ENCODE results near the gene ATP2B3.
"Not testable (repeated sequence)": the region's sequence is repeated elsewhere in the genome, so short reads cannot be mapped to it uniquely, and the experiment has no call there.

Gene ATP2B3

GRCh38 chrX:153598541-153599191, 81.2 kb downstream of the ATP2B3 start, which contains the start of gene CCNQ:
CCNQ (minus strand) TSS chrX:153599139; CDS start chrX:153599073, 66 bp downstream.
- peak; percentile 16 for DNase-seq

DNA sequence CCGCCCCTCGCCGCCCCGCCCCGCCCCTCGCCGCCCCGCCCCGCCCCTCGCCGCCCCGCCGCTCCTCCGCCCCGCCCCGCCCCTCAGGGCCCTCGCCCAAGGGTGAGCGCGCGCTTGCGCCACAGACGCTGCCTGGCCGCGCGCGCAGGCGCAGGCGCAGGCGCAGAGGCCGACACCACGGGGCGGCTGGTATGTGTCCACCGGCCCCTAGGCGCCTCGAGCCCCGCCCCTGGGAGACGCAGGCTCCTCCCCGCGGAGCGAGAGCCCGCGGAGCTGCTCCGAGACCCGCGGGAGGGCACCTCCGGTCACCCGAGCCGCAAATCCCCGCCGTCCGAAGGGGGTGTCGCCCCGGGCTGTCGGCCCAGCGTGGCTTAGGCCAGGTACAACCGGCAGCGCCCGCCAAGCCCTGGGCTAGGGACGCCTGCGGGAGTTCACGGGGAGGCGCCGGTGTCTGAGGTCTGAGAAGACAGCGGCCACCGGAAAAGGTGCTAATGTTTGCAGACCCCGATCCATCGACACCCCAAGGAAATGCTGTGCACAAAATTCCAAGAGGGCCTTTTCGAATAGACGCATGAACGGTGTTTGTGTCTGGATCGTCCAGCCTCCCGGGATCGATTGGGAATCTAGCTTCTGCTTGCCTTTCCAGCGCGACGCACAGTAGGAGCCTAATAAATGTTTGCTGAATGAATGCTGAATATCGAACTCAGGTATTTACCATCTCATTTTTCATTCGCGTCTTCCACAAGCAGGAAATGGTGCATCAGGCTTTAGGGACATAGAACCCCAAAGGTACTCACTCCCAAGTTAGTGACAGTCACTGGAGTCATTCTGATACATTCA, 82.0 kb downstream of the ATP2B3 start:
- DNase-seq, result peak; percentile 88

DNA sequence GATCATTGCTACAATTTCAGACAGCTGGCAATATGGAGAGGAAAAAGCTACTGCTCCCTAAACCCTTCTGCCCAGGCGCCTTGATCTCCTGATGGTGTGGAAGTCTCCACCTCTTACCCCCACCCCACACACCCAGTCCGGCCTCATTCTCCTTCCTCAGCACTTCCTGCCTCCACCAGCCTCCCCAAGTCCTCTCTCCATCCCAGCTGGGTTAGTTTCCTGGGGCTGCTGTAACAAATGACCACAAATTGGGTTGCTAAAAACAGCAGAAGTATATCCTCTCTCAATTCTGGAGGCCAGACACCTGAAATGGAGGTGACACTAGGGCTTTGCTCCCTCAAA, 82.6 kb downstream of the ATP2B3 start:
- DNase-seq, result no peak

GRCh38 chrX:153600921-153601320, 83.5 kb downstream of the ATP2B3 start:
- DNase-seq, result no peak

GRCh38 chrX:153601511-153602110, 84.2 kb downstream of the ATP2B3 start:
- DNase-seq, result no peak

DNA sequence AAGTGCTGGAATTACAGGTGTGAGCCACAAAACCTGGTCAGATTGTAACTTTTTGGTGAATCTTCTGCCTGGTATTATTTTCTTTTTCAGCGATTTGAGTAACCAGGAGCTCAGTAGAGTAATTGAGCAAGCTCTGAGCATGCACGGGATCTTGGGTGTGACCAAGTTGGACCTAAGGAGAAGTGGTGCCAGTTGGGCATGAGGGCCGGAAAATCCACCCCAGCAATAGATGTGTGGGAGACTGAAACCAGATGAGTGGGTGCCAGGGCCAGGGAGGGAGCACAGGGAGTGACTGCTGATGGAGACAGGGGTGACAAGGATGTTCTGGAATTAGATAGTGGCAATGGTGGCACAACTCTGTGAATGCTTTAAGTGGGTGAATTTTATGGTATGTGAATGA, 85.2 kb downstream of the ATP2B3 start:
- no peak for DNase-seq

DNA sequence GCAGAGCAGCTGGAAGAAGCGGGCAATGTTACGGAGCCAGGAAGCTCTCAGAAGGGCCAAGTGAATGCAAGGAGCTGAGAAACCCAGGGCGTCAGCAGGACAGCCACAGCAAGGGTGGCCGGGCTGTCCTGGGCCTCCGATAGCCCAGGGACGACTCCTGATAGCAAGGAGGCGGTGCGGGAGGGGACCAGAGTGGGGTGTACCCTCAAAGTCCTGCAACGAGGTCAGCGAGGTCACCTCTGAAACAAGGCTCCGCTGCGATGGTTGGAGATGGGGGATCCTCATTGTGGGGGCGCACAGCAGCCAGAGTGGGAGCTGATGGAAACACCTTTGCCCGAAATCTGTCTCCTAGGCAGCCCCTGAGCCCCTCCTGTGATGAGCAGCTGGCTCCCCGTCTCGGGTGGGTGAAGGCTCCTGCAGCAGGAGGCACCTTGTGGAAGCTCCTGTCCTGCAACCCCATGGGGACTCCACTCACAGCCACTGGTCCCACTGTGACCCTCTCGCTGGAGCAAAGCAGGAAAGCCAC, 85.8 kb downstream of the ATP2B3 start:
- no peak for DNase-seq

GRCh38 chrX:153604666-153605380, 87.4 kb downstream of the ATP2B3 start:
- DNase-seq, result not testable (repeated sequence)

DNA sequence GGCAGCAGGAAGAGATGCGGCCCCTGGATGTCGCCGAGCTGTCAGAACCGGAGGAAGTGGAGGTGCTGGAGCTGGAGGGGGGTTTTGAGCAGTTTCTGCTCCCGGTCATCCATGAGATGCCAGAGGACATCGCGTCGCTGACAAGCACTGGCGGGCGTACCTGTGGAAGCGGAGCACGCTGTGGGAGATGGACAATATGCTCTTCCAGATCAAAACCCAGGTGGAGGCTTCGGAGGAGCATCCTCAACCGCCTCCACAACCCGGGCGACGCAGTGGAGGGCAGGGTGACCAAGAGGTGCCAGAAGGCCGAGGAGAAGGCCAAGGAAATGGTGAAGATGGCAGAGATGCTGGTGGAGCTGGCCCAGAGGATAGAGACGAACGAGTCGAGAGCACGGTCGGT, 89.1 kb downstream of the ATP2B3 start:
- no peak for DNase-seq

- no peak for DNase-seq
Observed at GRCh38 chrX:153608376-153608775, 90.9 kb downstream of the ATP2B3 start.

- DNase-seq, result no peak
Observed at GRCh38 chrX:153608806-153609205, 91.4 kb downstream of the ATP2B3 start.

DNA sequence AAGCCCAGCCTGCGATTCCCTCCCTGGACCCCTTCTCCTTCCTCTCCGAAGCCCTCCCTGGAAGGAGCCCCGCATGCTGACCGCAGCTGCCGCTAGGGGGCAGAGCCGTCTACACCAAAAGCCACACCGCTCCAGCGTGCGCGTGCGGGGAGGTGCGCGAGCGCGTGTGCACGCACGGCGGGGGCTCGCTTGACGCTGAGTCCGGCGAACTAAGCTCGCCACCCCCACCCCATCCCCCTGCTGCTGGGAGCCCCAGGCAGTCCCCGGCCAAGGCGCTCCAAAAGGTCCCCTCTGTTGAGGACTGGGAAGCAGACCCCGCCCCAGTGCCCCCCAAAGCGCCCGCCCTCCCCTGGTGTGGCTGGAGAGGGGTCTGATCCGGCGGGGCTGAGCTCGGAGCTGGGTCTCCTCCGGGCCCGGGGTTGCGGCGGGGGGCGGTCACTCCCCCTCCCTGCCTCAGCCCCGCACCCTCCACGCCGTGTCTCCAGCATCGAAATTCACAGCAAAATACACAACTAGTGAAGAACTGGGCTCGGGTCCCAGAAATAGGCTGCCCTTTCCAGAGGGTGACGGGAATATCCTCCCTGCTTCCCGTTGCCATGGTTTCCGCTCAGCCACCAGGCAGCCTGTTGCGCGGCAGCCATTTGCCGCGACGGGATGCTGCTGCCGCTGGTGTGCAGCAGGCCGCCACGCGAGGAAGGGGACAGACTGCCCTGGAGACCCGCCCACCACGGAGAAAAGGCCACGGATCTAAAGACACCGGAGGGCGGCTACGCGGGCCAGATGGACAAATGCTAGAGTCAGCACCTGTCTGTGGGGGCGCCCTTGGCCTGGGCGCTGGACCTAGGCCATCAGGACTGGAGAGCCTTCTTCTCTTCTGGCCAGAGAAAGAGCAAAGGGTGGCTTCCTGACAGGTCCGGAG, 92.7 kb downstream of the ATP2B3 start:
- peak; percentile 65 for DNase-seq

- DNase-seq, result no peak
Observed at GRCh38 chrX:153610836-153611213, 93.4 kb downstream of the ATP2B3 start.

DNA sequence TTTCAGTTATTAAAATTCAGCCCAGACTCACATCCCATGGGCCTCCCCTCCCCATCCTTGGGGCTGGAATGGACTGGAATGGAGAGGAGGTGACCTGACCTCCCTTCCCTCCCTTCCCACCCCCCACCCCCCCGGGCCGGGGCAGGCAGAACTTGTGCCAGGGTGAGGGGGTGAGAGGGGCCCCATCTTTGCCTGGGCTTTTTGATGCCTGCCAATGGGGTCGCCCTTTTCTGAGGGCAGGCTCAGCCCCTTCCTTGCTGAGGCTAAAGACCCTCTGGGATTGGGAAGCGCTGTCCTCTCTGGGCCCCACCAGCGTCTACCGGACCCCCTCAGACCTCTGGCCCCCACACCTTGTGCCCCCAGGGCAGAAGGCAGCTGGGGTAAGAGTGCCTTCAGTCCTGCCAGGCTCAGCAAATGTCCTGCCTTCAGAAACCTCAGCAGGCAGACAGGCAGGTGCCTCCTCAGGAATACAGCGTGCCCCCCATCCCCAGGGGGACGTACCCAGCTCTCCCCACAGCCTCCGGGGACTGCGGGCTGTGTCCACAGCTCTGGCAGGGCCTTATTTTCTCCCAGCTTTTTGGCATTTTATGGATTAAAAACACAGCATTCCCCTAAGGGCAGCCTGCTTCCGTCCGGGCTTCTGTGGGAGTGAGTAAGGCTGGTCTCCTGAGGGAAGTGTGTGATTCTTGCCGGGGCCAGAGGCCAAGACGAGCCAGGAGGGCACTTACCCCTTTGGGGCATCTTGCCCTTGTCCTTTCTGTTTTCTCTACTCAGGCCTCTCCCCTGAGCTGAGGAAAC, 94.1 kb downstream of the ATP2B3 start:
- no peak for DNase-seq

- DNase-seq, result no peak
Observed at GRCh38 chrX:153612413-153612812, 95.0 kb downstream of the ATP2B3 start.

DNA sequence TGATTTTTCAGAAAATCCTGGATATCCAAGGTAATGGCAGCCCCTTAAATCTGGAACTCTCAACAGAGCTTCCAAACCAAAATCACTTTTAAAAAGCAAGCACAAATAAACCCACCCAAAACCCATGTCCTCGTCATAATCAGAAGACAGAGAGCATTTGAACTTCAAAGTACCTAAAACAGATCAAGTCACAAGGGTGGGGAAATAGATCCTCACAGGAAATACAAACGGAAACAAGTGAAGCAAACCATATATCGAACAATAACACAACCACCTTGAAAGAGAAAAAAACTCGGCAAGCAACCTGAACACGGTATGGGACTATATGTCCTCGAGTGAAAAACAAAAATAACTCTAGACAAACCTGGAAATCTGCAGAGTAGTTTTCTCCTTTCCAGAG, 97.4 kb downstream of the ATP2B3 start:
- DNase-seq, result no peak

- no peak for DNase-seq
Observed at GRCh38 chrX:153620576-153620975, 103.1 kb downstream of the ATP2B3 start.

DNA sequence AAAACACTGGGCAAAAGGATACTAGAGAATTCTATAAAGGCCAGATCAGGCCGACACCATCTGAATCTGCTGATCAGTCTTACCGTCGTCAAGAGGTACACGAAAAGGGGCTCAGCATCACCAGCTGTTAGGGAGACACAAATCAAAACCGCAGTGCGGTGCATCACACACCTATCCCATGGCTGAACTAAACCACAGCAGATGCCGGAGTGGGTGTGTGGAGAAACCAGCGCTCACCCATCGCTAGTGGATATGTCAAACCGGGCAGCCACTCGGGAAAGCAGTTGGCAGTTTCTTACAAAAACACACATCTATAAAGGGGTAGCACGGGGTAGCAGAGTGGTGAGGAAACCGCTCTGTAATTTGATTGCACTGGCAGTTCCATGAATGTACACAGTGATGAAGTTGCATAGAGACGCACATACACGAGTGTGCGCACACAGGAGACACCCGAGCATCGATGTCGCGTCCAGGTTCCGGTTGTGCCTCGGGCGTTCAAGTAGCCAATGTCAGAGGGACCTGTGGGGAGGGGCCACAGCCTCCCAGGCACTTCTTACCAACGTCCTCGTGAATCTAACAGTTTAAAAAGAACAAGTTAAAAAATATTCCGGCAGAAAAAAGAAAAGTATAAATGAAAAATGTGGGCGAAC, 104.6 kb downstream of the ATP2B3 start:
- DNase-seq, result no peak

DNA sequence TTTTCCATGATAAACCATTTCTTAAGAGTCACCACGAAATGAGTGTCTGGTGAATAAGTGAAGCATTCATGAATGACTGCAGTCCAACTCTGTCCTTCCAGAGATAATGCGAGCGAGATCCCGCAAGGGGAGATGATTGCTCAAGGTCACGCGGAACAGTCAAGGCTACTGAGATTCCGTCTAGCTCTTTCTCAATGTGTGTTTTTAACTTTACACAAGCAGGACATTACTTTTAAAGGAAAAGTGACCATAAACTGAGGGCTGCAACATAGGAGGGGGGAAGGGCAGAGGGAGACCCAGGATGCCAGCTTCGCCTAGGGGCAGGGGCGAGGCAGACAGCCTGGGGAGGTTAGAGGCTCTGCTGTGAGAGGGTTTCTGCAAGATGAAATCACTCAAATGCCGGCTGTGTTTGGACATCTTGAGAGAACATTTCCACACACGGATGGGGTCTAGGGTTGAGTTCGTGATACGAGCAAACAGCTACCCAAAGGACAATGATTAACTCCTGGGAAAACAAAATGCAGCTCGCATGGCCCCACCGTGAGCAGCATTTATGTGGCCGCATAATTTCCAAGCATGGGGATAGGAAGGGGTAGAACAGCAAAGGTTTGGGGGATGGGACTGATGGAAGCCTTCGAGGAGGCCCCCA, 105.3 kb downstream of the ATP2B3 start:
- DNase-seq, result no peak

Measured in NCI-H1092 (cell line).